HG02798 (cell line): ENCODE results near the gene MAP3K10.

Source experiments
- ATAC-seq: cut with Tn5 transposase; IDR thresholded peaks from one replicate; pipeline ENCODE4 v1.9.1; 2021; ENCODE audit warnings: mild to moderate bottlenecking; ENCODE audit not compliant: unreplicated experiment, poor library complexity

MAP3K10 gene

GRCh38 chr19:40231544-40232424 is 40.6 kb downstream of the MAP3K10 start:
- no peak for ATAC-seq

- ATAC-seq = no peak
Measured at GRCh38 chr19:40232479-40232878, 41.3 kb downstream of the MAP3K10 start.

- ATAC-seq = no peak
Measured at GRCh38 chr19:40232949-40233810, 42.0 kb downstream of the MAP3K10 start.

- ATAC-seq = no peak
Measured at GRCh38 chr19:40233811-40234389, 42.7 kb downstream of the MAP3K10 start.

- ATAC-seq = no peak
Measured at GRCh38 chr19:40234429-40235237, 43.4 kb downstream of the MAP3K10 start.

GRCh38 chr19:40235238-40236025 is 44.2 kb downstream of the MAP3K10 start:
- ATAC-seq = no peak

- no peak for ATAC-seq
Measured at GRCh38 chr19:40236026-40236355, 44.8 kb downstream of the MAP3K10 start.

- ATAC-seq = no peak
Measured at GRCh38 chr19:40236366-40236765, 45.1 kb downstream of the MAP3K10 start.

GRCh38 chr19:40237791-40238190 is 46.6 kb downstream of the MAP3K10 start:
- no peak for ATAC-seq

- ATAC-seq = no peak
Measured at GRCh38 chr19:40238775-40239174, 47.5 kb downstream of the MAP3K10 start.

GRCh38 chr19:40239415-40240226 is 48.4 kb downstream of the MAP3K10 start:
- ATAC-seq = no peak

GRCh38 chr19:40240332-40240731 is 49.1 kb downstream of the MAP3K10 start:
- ATAC-seq = no peak

- no peak for ATAC-seq
Measured at GRCh38 chr19:40241125-40241808, 50.0 kb downstream of the MAP3K10 start.

GRCh38 chr19:40241809-40242384 is 50.7 kb downstream of the MAP3K10 start:
- ATAC-seq = no peak

- no peak for ATAC-seq
Measured at GRCh38 chr19:40242480-40242879, 51.3 kb downstream of the MAP3K10 start.

GRCh38 chr19:40243181-40243580 is 52.0 kb downstream of the MAP3K10 start:
- ATAC-seq = no peak

GRCh38 chr19:40244579-40245317 is 53.5 kb downstream of the MAP3K10 start:
- no peak for ATAC-seq
